Mesendoderm (in vitro differentiated cells): ENCODE measurements around the gene NTN1.

Source experiments
- DNase-seq: peaks from one replicate; pipeline ENCODE4 v3.0.0; 2013
- H2AK5ac ChIP-seq: 2 replicates; pipeline ENCODE4 v1.6.1; 2013; ENCODE audit warnings: low read length, inconsistent platforms
- H2BK120ac ChIP-seq: 2 replicates; pipeline ENCODE4 v1.6.1; 2013; ENCODE audit warnings: low read depth, mild to moderate bottlenecking, low read length, moderate library complexity, mixed read lengths
- H2BK15ac ChIP-seq: replicated peaks from 2 replicates; pipeline ENCODE4 v1.6.1; 2013; ENCODE audit warnings: low read depth, mild to moderate bottlenecking, moderate library complexity
- H2BK5ac ChIP-seq: 2 replicates; pipeline ENCODE4 v1.6.1; 2013; ENCODE audit warnings: low read length, inconsistent platforms
- H3K18ac ChIP-seq: 2 replicates; pipeline ENCODE4 v1.6.1; 2013; ENCODE audit warnings: mild to moderate bottlenecking, low read length, mixed read lengths
- H3K23ac ChIP-seq: one replicate; pipeline ENCODE4 v1.6.1; 2013; ENCODE audit warnings: low read length
- H3K27ac ChIP-seq: 2 replicates; pipeline ENCODE4 v1.5.1; 2013; ENCODE audit warnings: low read depth, mild to moderate bottlenecking, inconsistent platforms, low read length, moderate library complexity
- H3K27me3 ChIP-seq: 2 replicates; pipeline ENCODE4 v1.6.1; 2013; ENCODE audit warnings: low read length, control low read depth, mild to moderate bottlenecking, inconsistent platforms; ENCODE audit not compliant: insufficient read depth, poor library complexity
- H3K36me3 ChIP-seq: 2 replicates; pipeline ENCODE4 v1.6.1; 2013; ENCODE audit warnings: low read length, inconsistent platforms; ENCODE audit not compliant: control insufficient read depth, insufficient read depth
- H3K4ac ChIP-seq: one replicate; pipeline ENCODE4 v1.6.1; 2013; ENCODE audit warnings: low read depth, mild to moderate bottlenecking, low read length, moderate library complexity
- H3K4me1 ChIP-seq: 2 replicates; pipeline ENCODE4 v1.6.1; 2013; ENCODE audit warnings: low read depth, low read length, inconsistent platforms; ENCODE audit not compliant: control insufficient read depth
- H3K4me2 ChIP-seq: 2 replicates; pipeline ENCODE4 v1.6.1; 2013; ENCODE audit warnings: low read length
- H3K4me3 ChIP-seq: 2 replicates; pipeline ENCODE4 v1.5.1; 2013; ENCODE audit warnings: mild to moderate bottlenecking, low read length
- H3K56ac ChIP-seq: one replicate; pipeline ENCODE4 v1.6.1; 2013; ENCODE audit warnings: low read length
- H3K79me1 ChIP-seq: 2 replicates; pipeline ENCODE4 v1.6.1; 2013; ENCODE audit warnings: low read length, inconsistent platforms
- H3K79me2 ChIP-seq: 2 replicates; pipeline ENCODE4 v1.6.1; 2013; ENCODE audit warnings: mild to moderate bottlenecking, low read length; ENCODE audit not compliant: control insufficient read depth, insufficient read depth
- H3K9ac ChIP-seq: 2 replicates; pipeline ENCODE4 v1.6.1; 2013; ENCODE audit warnings: low read length, inconsistent platforms
- H4K5ac ChIP-seq: one replicate; pipeline ENCODE4 v1.6.1; 2013; ENCODE audit warnings: low read length
- H4K8ac ChIP-seq: one replicate; pipeline ENCODE4 v1.6.1; 2013; ENCODE audit warnings: low read depth, mild to moderate bottlenecking, control low read depth, low read length, moderate library complexity
- WGBS: extraction: QIAGEN DNeasy Blood & Tissue Kit; methylation state at CpG from one replicate; pipeline ENCODE4 v1.1.7; 2013; ENCODE audit warnings: low lambda C conversion rate, missing lambda C conversion rate; ENCODE audit not compliant: insufficient coverage; ENCODE audit errors: extremely low coverage; 5-methylcytosine and 5-hydroxymethylcytosine counted together

NTN1 gene

GRCh38 chr17:9271989-9272388, 250.7 kb downstream of the NTN1 start:
- Histone ChIP-seq H2BK15ac (no peak overlapping the region), H4K5ac (no peak overlapping the region), H3K79me2 (no peaks in the 10 kb centered on the region), H2BK120ac (no peak overlapping the region), H3K4me2 (no peak overlapping the region), H3K27ac (no peak overlapping the region), H3K4me3 (no peak overlapping the region), H3K4ac (no peak overlapping the region), H3K18ac (no peak overlapping the region), H3K23ac (no peak overlapping the region), H2BK5ac (no peak overlapping the region), H3K56ac (no peak overlapping the region), H3K27me3 (no peaks in the 10 kb centered on the region), H3K4me1 (no peaks in the 10 kb centered on the region), H2AK5ac (no peak overlapping the region), H4K8ac (no peak overlapping the region), H3K9ac (no peak overlapping the region), H3K79me1 (no peaks in the 10 kb centered on the region), H3K36me3 (no peaks in the 10 kb centered on the region)
- WGBS, result no CpG with 5 or more reads among the region's 8 CpGs
- no peak for DNase-seq

DNA sequence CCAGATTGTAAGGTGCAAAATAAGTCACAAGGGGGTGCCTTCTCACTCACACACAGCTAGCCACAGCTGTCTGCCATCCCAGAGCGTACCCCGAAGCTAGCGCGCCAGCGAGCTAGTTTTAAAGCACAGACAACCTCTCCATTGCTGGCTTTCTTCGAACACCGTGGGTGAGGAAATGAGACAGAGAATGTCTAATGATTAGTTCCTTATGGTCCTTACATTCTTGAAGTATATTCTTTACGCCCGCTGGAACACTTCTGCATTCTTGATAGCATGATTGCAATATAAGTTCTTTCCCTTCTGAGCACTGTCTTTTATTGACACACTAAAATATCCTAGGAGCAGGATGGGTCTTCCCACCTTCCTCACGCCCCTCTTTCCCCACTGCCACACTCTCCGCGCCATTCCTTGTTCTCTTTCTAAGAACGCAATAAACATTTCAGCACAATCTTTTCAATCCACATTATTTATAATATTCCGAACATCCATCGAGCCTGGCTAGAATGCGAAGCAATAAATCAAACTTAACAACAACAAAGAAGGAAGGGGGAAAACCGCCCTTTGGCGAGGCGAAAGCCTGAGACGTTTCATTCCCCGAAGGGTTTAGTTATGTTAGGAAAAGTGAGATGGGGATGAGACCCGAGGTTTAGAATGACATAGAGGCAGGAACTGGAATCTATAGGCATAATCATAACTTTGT, 251.3 kb downstream of the NTN1 start:
- Histone ChIP-seq H4K8ac (no peak overlapping the region), H3K4me3 (no peak overlapping the region), H3K4me1 (no peaks in the 10 kb centered on the region), H2BK5ac (no peak overlapping the region), H2AK5ac (no peak overlapping the region), H3K79me2 (no peaks in the 10 kb centered on the region), H3K27me3 (no peaks in the 10 kb centered on the region), H3K4me2 (no peak overlapping the region), H3K18ac (no peak overlapping the region), H2BK120ac (no peak overlapping the region), H3K36me3 (no peaks in the 10 kb centered on the region), H3K9ac (no peak overlapping the region), H3K79me1 (no peaks in the 10 kb centered on the region), H2BK15ac (no peak overlapping the region), H3K27ac (no peak overlapping the region), H4K5ac (no peak overlapping the region), H3K23ac (no peak overlapping the region), H3K56ac (no peak overlapping the region), H3K4ac (no peak overlapping the region)
- DNase-seq, result no peak
- 100% methylated on average over 4 of the region's 22 CpGs for WGBS

DNA sequence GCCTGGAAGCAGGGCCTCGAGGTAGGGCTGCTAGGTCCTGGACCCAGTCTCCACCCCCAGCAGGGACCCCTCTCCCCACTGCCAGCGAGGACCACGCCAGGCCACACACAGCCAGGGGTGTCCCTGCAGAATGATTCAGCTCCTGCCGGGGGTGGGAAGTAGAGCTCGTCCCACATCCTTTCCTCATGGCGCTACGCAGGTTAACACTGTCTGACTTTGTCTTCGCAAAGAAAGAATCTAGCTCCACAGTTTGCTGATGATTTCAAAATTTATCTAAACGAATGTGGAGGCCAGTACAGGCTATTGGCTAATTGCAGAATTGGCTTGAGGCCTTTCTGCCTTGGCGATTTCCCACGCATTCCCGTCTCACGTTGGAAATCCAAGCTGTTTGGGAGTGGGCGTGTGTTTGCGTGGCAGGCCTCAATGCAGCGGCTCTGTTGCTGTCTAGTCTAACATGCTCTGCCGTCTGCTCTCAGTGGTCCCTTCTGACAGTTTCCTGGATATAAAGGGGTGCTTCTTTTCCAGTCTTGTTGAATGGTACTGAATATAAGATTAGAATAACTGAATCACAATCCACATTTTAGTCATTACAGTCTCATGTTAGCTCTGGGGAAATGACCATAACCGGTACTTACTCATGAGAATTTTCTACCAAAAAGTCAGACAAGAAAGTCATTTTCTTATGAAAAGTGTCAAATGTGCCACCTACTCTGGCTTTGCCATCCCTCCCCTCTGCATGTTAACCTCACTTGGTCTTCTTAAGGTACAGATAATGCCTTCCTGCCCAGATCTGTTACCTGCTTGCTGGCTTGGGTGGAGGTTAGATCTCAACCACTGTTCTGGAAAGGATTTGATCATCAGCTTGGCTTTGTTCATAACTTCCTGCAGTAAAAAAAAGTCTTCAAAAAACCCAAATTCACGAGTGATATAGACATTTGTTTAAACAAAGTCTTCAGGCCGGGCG, 252.4 kb downstream of the NTN1 start:
- H3K18ac ChIP-seq, result no peak overlapping the region
- no peak overlapping the region for H3K23ac ChIP-seq
- H3K27me3 ChIP-seq, result no peaks in the 10 kb centered on the region
- H3K4me2 ChIP-seq, result no peak overlapping the region
- H4K8ac ChIP-seq, result no peak overlapping the region
- no peaks in the 10 kb centered on the region for H3K79me1 ChIP-seq
- H4K5ac ChIP-seq, result no peak overlapping the region
- no peak overlapping the region for H3K9ac ChIP-seq
- H2BK5ac ChIP-seq, result no peak overlapping the region
- no peak overlapping the region for H3K56ac ChIP-seq
- no peak overlapping the region for H3K4me3 ChIP-seq
- no peak overlapping the region for H3K4ac ChIP-seq
- H3K4me1 ChIP-seq, result no peaks in the 10 kb centered on the region
- no peak overlapping the region for H2BK15ac ChIP-seq
- H3K27ac ChIP-seq, result no peak overlapping the region
- H3K79me2 ChIP-seq, result no peaks in the 10 kb centered on the region
- no CpG with 5 or more reads among the region's 21 CpGs for WGBS
- no peaks in the 10 kb centered on the region for H3K36me3 ChIP-seq
- no peak overlapping the region for H2AK5ac ChIP-seq
- H2BK120ac ChIP-seq, result no peak overlapping the region
- no peak for DNase-seq

- H3K56ac ChIP-seq, result no peak overlapping the region
- H3K23ac ChIP-seq, result no peak overlapping the region
- no peaks in the 10 kb centered on the region for H3K79me1 ChIP-seq
- no peak overlapping the region for H4K8ac ChIP-seq
- H2BK120ac ChIP-seq, result no peak overlapping the region
- H3K79me2 ChIP-seq, result no peaks in the 10 kb centered on the region
- no peak overlapping the region for H2BK5ac ChIP-seq
- H3K4me2 ChIP-seq, result no peak overlapping the region
- H2BK15ac ChIP-seq, result no peak overlapping the region
- H3K27me3 ChIP-seq, result no peaks in the 10 kb centered on the region
- no peak overlapping the region for H3K9ac ChIP-seq
- no peaks in the 10 kb centered on the region for H3K4me1 ChIP-seq
- no peak overlapping the region for H2AK5ac ChIP-seq
- no peak overlapping the region for H3K4ac ChIP-seq
- no peak overlapping the region for H4K5ac ChIP-seq
- no peaks in the 10 kb centered on the region for H3K36me3 ChIP-seq
- no CpG with 5 or more reads among the region's 9 CpGs for WGBS
- no peak overlapping the region for H3K27ac ChIP-seq
- no peak for DNase-seq
- H3K18ac ChIP-seq, result no peak overlapping the region
- H3K4me3 ChIP-seq, result no peak overlapping the region
Measured at GRCh38 chr17:9274973-9275372, 253.7 kb downstream of the NTN1 start.

- Histone ChIP-seq H2BK15ac (no peak overlapping the region), H3K18ac (no peak overlapping the region), H3K4me3 (no peak overlapping the region), H3K79me2 (no peaks in the 10 kb centered on the region), H3K23ac (no peak overlapping the region), H4K8ac (no peak overlapping the region), H3K4me2 (no peak overlapping the region), H2BK5ac (no peak overlapping the region), H3K36me3 (no peaks in the 10 kb centered on the region), H3K56ac (no peak overlapping the region), H3K9ac (no peak overlapping the region), H3K27ac (no peak overlapping the region), H2AK5ac (no peak overlapping the region), H3K27me3 (no peaks in the 10 kb centered on the region), H3K4ac (no peak overlapping the region), H2BK120ac (no peak overlapping the region), H3K4me1 (no peaks in the 10 kb centered on the region), H4K5ac (no peak overlapping the region), H3K79me1 (no peaks in the 10 kb centered on the region)
- WGBS, result no CpG with 5 or more reads among the region's 8 CpGs
- DNase-seq, result no peak
Measured at GRCh38 chr17:9279893-9280292, 258.6 kb downstream of the NTN1 start.
